K562 (cell line): Measurements from ENCODE around the gene C14orf39.

Source experiments
- PPARD ChIP-seq: fragments of 250-450 bp; sonication (Bioruptor Pico); IDR thresholded peaks from 2 replicates; pipeline ENCODE4 v1.8.0; 2022; ENCODE audit warnings: inconsistent platforms, mild to moderate bottlenecking, moderate library complexity
- TF ChIP-seq, protein P1 (sequence below), 3 experiments: IDR thresholded peaks in 2 of 3; conservative IDR thresholded peaks in 1 of 3; 2 replicates each; pipeline ENCODE4 v1.5.1; 2011 to 2012; ENCODE audit warnings: low read length in 3 of 3, mild to moderate bottlenecking in 3 of 3, control low read depth in 2 of 3, improper control_type of control experiment in 1 of 3, inconsistent platforms in 1 of 3, low read depth in 1 of 3, mixed read lengths in 1 of 3, moderate library complexity in 1 of 3; ENCODE audit not compliant: insufficient read depth in 2 of 3

DNA sequence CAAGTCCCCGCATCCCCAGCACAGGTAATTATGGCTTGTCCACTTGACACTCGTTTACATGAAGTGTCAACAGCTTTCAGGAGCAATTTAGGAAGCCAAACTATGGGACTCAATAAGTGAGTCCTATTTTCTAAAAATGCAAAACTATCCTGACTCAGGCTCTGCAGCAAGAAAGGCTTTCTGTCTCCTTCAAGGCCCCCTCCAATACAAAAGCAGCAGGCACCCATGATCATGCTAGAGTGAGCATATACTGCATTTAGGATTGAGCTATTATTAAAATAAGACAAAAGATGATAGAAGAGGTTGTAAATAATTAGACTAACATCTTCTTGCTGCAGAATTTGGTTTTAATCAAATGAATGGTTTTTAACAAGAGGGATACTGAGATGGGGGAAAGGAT, 26.3 kb upstream of the C14orf39 start:
- no peak for TF ChIP-seq PPARD (CRISPR knock-in tag)
- TF ChIP-seq, protein P1, sequence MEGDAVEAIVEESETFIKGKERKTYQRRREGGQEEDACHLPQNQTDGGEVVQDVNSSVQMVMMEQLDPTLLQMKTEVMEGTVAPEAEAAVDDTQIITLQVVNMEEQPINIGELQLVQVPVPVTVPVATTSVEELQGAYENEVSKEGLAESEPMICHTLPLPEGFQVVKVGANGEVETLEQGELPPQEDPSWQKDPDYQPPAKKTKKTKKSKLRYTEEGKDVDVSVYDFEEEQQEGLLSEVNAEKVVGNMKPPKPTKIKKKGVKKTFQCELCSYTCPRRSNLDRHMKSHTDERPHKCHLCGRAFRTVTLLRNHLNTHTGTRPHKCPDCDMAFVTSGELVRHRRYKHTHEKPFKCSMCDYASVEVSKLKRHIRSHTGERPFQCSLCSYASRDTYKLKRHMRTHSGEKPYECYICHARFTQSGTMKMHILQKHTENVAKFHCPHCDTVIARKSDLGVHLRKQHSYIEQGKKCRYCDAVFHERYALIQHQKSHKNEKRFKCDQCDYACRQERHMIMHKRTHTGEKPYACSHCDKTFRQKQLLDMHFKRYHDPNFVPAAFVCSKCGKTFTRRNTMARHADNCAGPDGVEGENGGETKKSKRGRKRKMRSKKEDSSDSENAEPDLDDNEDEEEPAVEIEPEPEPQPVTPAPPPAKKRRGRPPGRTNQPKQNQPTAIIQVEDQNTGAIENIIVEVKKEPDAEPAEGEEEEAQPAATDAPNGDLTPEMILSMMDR (IDR thresholded peaks at IDR 0.05 in 2 of 3, conservative IDR thresholded peaks at IDR 0.05 in 1 of 3; ENCODE audit: insufficient read depth in 2 of 3, low read depth in 1 of 3, low read length in 3 of 3), result no peak
